Muscle of leg (tissue), 11 donors: Measurements from ENCODE around the gene SLC25A13. TPM values are rescaled to one million over a fixed set of nuclear protein-coding genes. Genes with fewer than 3 reads are reported as not detected.
"Not testable (repeated sequence)": the region's sequence is repeated elsewhere in the genome, so short reads cannot be mapped to it uniquely, and the experiment has no call there.

Experiments
- DNase-seq: peaks from one replicate; pipeline ENCODE4 v3.0.0; 2013
- H3K27ac ChIP-seq: one replicate; pipeline ENCODE4 v1.5.1; 2013; ENCODE audit warnings: mild to moderate bottlenecking, low read length, control low read depth
- H3K27me3 ChIP-seq: one replicate; pipeline ENCODE4 v1.6.1; 2013; ENCODE audit warnings: low read length; ENCODE audit not compliant: control insufficient read depth, insufficient read depth
- H3K36me3 ChIP-seq: one replicate; pipeline ENCODE4 v1.6.1; 2013; ENCODE audit warnings: low read length; ENCODE audit not compliant: control insufficient read depth, insufficient read depth
- H3K4me1 ChIP-seq: one replicate; pipeline ENCODE4 v1.6.1; 2013; ENCODE audit warnings: low read length; ENCODE audit not compliant: control insufficient read depth, insufficient read depth
- H3K4me3 ChIP-seq: one replicate; pipeline ENCODE4 v1.5.1; 2013; ENCODE audit warnings: low read length, control low read depth
- H3K9me3 ChIP-seq: replicated peaks from 2 replicates; pipeline ENCODE4 v1.6.1; 2013; ENCODE audit warnings: low read depth, low read length; ENCODE audit not compliant: control insufficient read depth
- WGBS: methylation state at CpG from one replicate; pipeline ENCODE4 v1.1.5; 2013; ENCODE audit warnings: missing lambda C conversion rate; ENCODE audit not compliant: insufficient coverage; 5-methylcytosine and 5-hydroxymethylcytosine counted together
- polyA plus RNA-seq, 8 donors: library from polyadenylated mRNA; unstranded; fragments of 120-200 nt; gene quantifications; one replicate each; pipeline versions ENCODE4 v1.2.1 to v1.2.3, GENCODE V29; 2013; ENCODE audit warnings: inconsistent platforms in 1 of 8, low replicate concordance in 1 of 8; ENCODE audit not compliant: insufficient read length in 8 of 8, insufficient read depth in 1 of 8
- total RNA-seq: library from RNA; stranded (reverse); fragments of 120-200 nt; gene quantifications from one replicate; pipeline ENCODE4 v1.2.4, GENCODE V29; 2013

The SLC25A13 gene
- total and polyA plus RNA-seq, 9 donors = 9.4 to 13.8 (median 12.2) TPM

DNA sequence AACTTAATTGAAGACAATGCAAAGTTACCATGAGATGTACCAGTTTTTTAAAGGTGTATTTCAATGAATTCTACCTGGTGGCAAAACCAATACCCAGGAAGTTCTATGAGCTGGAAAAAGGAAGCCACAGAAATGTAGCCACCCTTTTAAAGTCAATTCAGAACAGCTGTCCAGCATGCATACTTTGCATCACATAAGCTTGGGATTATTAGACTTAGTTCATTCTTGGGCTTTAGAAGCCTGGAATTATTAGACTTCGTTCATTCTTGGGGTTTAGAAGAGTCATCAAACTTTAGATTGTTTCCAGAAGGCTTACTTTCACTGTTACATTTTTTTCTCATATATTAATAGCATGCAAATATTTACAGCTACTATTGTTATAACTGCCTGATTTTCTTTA lies 20.9 kb downstream of the SLC25A13 start:
- Histone ChIP-seq H3K9me3 (no peaks in the 10 kb centered on the region), H3K36me3 (no peaks in the 10 kb centered on the region), H3K4me1 (no peaks in the 10 kb centered on the region), H3K27ac (no peak overlapping the region), H3K27me3 (no peaks in the 10 kb centered on the region), H3K4me3 (no peak overlapping the region)
- peak; percentile 19 for DNase-seq
- no CpG with 5 or more reads among the region's 1 CpG for WGBS

GRCh38 chr7:96300502-96300901 lies 21.4 kb downstream of the SLC25A13 start:
- Histone ChIP-seq H3K27me3 (no peaks in the 10 kb centered on the region), H3K9me3 (no peaks in the 10 kb centered on the region), H3K4me1 (no peaks in the 10 kb centered on the region), H3K4me3 (no peak overlapping the region), H3K36me3 (no peaks in the 10 kb centered on the region), H3K27ac (no peak overlapping the region)
- DNase-seq = no peak

DNA sequence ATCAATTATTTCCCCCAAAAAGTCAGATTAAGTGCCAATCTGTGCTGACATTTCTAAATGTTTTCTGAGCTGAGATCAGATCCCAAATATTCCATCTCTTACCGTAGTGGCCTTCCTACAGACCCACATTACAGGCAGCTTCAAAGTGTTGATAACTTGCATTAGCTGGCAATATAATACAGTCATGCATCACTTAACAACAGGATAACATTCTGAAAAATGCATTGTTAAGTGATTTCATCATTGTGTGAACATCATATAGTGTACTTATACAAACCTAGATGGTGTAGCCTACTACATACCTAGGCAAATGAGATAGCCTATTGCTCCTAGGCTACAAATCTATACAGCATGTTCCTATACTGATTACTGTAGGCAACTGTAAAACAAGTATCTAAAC lies 22.4 kb downstream of the SLC25A13 start:
- Histone ChIP-seq H3K27ac (no peak overlapping the region), H3K27me3 (no peaks in the 10 kb centered on the region), H3K36me3 (no peaks in the 10 kb centered on the region), H3K9me3 (no peaks in the 10 kb centered on the region), H3K4me3 (no peak overlapping the region), H3K4me1 (no peaks in the 10 kb centered on the region)
- WGBS = no CpG with 5 or more reads among the region's 1 CpG
- no peak for DNase-seq

DNA sequence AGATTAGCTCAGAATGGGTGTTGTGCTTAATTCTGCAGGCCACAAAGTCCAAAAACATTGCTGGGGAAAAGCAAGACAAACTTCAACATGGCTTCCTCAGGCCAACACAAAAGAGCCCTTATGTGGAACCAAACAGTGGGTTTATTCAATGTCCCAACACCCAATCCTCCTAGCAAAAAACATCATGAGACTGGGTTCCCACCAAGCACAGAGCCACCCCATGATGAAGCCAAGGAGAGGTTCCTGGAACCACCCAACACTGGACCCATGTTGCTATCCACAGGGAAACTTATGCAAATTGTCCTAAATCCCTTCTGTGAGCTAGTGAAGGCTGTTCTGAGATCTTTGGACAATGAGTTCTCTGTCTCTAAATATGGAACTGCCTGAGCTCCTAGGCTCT lies 24.0 kb downstream of the SLC25A13 start:
- Histone ChIP-seq H3K36me3 (no peaks in the 10 kb centered on the region), H3K27ac (no peak overlapping the region), H3K9me3 (no peaks in the 10 kb centered on the region), H3K4me1 (no peaks in the 10 kb centered on the region), H3K4me3 (no peak overlapping the region), H3K27me3 (no peaks in the 10 kb centered on the region)
- no peak for DNase-seq

DNA sequence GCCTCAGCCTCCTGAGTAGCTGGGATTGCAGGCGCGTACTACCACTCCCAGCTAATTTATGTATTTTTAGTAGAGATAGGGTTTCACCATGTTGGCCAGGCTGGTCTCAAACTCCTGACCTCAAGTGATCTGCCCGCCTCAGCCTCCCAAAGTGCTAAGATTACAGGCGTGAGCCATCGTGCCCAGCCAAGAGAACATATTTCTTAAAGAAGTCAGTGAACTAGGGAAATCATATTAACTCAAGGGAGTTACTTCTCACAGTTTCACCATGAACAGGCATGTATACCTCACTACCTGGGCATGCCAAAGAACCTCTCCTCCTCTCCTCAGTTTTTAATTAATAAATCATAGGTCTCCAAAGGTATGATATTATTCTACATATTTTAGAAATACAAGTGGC lies 24.5 kb downstream of the SLC25A13 start:
- not testable (repeated sequence) for H3K36me3 ChIP-seq, H3K27me3 ChIP-seq, DNase-seq, H3K4me3 ChIP-seq, H3K9me3 ChIP-seq, H3K27ac ChIP-seq, H3K4me1 ChIP-seq
- WGBS = no CpG with 5 or more reads among the region's 5 CpGs

DNA sequence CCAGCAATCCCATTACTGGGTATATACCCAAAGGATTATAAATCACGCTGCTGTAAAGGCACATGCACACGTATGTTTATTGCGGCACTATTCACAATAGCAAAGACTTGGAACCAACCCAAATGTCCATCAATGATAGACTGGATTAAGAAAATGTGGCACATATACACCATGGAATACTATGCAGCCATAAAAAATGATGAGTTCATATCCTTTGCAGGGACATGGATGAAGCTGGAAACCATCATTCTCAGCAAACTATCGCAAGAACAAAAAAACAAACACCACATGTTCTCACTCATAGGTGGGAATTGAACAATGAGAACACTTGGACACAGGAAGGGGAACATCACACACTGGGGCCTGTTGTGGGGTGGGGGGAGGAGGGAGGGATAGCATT lies 28.0 kb downstream of the SLC25A13 start:
- not testable (repeated sequence) for DNase-seq, H3K9me3 ChIP-seq
- no CpG with 5 or more reads among the region's 4 CpGs for WGBS

GRCh38 chr7:96287559-96287958 lies 34.3 kb downstream of the SLC25A13 start:
- H3K4me1 ChIP-seq = no peaks in the 10 kb centered on the region
- H3K4me3 ChIP-seq = no peak overlapping the region
- no peaks in the 10 kb centered on the region for H3K36me3 ChIP-seq
- H3K27me3 ChIP-seq = no peaks in the 10 kb centered on the region
- H3K27ac ChIP-seq = no peak overlapping the region
- no peak for DNase-seq
- WGBS = 93% methylated on average over 4 of the region's 4 CpGs
- no peaks in the 10 kb centered on the region for H3K9me3 ChIP-seq

More for the DNA sequence above, 28.0 kb downstream of the SLC25A13 start:
- H3K4me1 ChIP-seq, H3K27ac ChIP-seq, H3K27me3 ChIP-seq, H3K4me3 ChIP-seq, H3K36me3 ChIP-seq: not testable (repeated sequence)

DNA sequence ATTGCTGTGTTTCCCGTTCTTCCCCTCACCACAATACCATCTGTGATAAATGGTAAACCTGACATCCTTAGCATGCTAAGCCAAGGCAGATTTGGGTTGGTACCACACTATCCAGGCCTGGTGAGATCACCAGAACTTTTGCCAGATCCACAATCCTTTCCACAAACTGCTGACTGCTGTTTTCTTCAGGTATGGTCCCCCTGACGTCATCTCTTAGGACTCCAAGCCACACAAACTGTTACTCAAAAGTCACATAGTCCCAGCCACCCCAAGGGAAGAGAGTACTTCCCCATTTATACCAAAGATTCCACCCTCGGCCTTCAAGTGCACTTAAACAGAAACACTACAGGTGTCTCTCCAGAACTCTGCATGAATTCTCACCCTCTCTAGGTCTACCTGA lies 34.8 kb downstream of the SLC25A13 start:
- no peaks in the 10 kb centered on the region for H3K4me1 ChIP-seq
- no peaks in the 10 kb centered on the region for H3K36me3 ChIP-seq
- no peak overlapping the region for H3K27ac ChIP-seq
- no peaks in the 10 kb centered on the region for H3K9me3 ChIP-seq
- H3K27me3 ChIP-seq = no peaks in the 10 kb centered on the region
- no peak for DNase-seq
- 80% methylated on average over 3 of the region's 3 CpGs for WGBS
- H3K4me3 ChIP-seq = no peak overlapping the region

- WGBS = 42% methylated on average over 3 of the region's 3 CpGs
- H3K4me1 ChIP-seq = no peaks in the 10 kb centered on the region
- H3K27me3 ChIP-seq = no peaks in the 10 kb centered on the region
- no peak overlapping the region for H3K27ac ChIP-seq
- no peak overlapping the region for H3K4me3 ChIP-seq
- H3K9me3 ChIP-seq = no peaks in the 10 kb centered on the region
- H3K36me3 ChIP-seq = no peaks in the 10 kb centered on the region
- DNase-seq = peak; percentile 21
Observed at GRCh38 chr7:96285579-96285978, 36.3 kb downstream of the SLC25A13 start.

DNA sequence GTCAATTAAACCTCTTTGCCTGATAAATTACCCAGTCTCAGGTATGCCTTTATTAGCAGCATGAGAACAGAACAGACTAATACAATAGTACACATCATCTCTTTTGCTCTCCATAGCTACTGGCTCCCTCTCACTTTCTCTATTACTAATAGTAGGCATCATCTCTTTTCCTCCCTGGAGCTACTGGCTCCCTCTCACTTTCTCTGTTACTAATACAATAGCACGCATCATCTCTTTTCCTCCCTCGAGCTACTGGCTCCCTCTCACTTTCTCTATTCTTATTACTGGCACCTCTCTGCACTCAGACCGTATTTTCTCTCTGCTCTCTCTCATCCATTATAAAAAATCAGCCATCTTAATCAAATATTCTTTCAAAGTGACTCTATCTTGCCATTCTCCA lies 37.1 kb downstream of the SLC25A13 start:
- Histone ChIP-seq H3K9me3 (no peaks in the 10 kb centered on the region), H3K4me1 (no peaks in the 10 kb centered on the region), H3K36me3 (no peaks in the 10 kb centered on the region), H3K27ac (no peak overlapping the region), H3K27me3 (no peaks in the 10 kb centered on the region), H3K4me3 (no peak overlapping the region)
- DNase-seq = no peak
- WGBS = 71% methylated on average over 3 of the region's 3 CpGs

DNA sequence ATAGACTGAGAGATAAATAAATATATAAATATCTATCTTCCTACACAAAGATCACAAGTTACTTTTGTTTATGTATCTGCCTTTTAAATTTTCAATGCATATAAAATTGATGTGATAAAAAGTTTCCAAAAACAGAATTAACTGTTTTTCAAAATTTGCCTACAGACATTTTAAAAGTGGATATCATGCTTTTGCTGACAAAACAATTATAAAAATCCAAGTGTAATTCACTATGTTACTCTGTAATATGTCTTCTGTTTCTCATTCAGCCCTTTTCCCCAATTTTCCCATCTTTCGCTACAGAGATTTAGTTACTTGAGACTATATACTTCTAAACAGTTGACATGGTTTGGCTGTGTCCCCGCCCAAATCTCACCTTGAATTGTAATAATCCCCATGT lies 37.7 kb downstream of the SLC25A13 start:
- H3K36me3 ChIP-seq = no peaks in the 10 kb centered on the region
- H3K4me3 ChIP-seq = no peak overlapping the region
- no peak overlapping the region for H3K27ac ChIP-seq
- DNase-seq = no peak
- no peaks in the 10 kb centered on the region for H3K27me3 ChIP-seq
- WGBS = no CpG with 5 or more reads among the region's 2 CpGs
- no peaks in the 10 kb centered on the region for H3K4me1 ChIP-seq
- H3K9me3 ChIP-seq = no peaks in the 10 kb centered on the region
